GM12873 (cell line): ENCODE measurements around the gene PCBP3.

ENCODE experiments used
- TF ChIP-seq, protein P1 (sequence below): IDR thresholded peaks from 2 replicates; pipeline ENCODE4 v1.5.1; 2012; ENCODE audit warnings: low read depth, mild to moderate bottlenecking, moderate library complexity, low read length, control low read depth; ENCODE audit not compliant: insufficient read depth; ENCODE audit errors: missing control alignments

PCBP3 gene

GRCh38 chr21:45901061-45901690, 257.7 kb downstream of the PCBP3 start:
- TF ChIP-seq, protein P1, sequence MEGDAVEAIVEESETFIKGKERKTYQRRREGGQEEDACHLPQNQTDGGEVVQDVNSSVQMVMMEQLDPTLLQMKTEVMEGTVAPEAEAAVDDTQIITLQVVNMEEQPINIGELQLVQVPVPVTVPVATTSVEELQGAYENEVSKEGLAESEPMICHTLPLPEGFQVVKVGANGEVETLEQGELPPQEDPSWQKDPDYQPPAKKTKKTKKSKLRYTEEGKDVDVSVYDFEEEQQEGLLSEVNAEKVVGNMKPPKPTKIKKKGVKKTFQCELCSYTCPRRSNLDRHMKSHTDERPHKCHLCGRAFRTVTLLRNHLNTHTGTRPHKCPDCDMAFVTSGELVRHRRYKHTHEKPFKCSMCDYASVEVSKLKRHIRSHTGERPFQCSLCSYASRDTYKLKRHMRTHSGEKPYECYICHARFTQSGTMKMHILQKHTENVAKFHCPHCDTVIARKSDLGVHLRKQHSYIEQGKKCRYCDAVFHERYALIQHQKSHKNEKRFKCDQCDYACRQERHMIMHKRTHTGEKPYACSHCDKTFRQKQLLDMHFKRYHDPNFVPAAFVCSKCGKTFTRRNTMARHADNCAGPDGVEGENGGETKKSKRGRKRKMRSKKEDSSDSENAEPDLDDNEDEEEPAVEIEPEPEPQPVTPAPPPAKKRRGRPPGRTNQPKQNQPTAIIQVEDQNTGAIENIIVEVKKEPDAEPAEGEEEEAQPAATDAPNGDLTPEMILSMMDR, result no peak

GRCh38 chr21:45902292-45902995, 258.9 kb downstream of the PCBP3 start:
- TF ChIP-seq, protein P1, result no peak

GRCh38 chr21:45905196-45905595, 261.7 kb downstream of the PCBP3 start:
- TF ChIP-seq, protein P1, result no peak

- TF ChIP-seq, protein P1, result no peak
Observed at GRCh38 chr21:45906196-45906805, 262.8 kb downstream of the PCBP3 start.

- TF ChIP-seq, protein P1, result no peak
Observed at GRCh38 chr21:45906859-45907258, 263.3 kb downstream of the PCBP3 start.

DNA sequence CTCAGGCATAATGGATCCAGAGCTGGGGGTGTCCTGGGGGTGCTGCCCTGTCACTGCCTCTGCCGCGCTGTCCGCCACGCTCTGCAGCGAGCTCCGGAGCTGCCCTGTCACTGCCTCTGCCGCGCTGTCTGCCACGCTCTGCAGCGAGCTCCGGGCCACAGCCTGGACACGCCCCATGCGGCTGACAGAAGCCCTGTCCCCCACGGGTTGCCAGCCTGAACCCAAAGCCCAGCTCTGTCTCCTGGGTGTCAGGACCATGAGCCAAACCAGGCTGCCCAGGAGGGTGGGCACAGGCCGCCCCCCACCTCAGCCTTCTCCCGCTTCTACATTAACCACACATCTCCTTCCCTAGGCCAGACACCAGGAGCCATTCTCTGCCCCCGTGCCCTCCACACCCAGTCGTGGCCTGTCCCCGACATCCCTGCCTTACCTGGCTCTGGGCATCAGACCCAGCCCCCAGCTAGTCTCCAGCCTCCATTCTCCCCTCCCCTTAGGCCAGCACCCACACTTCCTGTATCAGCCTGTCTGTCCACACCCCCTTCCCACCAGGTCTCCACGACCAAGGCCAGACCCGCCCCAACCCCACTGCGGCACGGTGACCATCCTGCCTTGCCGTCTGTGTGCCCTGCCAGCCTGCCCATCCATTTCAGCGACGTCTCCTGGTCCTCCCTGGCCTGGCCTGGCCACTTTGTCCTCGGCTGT, 265.2 kb downstream of the PCBP3 start:
- TF ChIP-seq, protein P1, result no peak
